Left ventricle myocardium inferior (tissue), 1 donor: ENCODE results near the gene PHACTR3. TPM values are rescaled to one million over a fixed set of nuclear protein-coding genes. Genes with fewer than 3 reads are reported as not detected.

Experiments used
- DNase-seq: peaks from one replicate; pipeline ENCODE4 v3.0.0-alpha.2; 2020
- H3K27ac ChIP-seq: fragments of 200-600 bp; replicated peaks from 2 replicates; pipeline ENCODE4 v1.8.0; 2021
- H3K27me3 ChIP-seq: fragments of 200-600 bp; 2 replicates; pipeline ENCODE4 v1.8.0; 2021; ENCODE audit warnings: low read depth
- H3K36me3 ChIP-seq: fragments of 200-600 bp; 2 replicates; pipeline ENCODE4 v1.8.0; 2021
- H3K4me1 ChIP-seq: fragments of 200-600 bp; 2 replicates; pipeline ENCODE4 v1.8.0; 2021
- H3K4me3 ChIP-seq: fragments of 200-600 bp; 2 replicates; pipeline ENCODE4 v1.8.0; 2021; ENCODE audit warnings: mild to moderate bottlenecking, moderate library complexity
- H3K9me3 ChIP-seq: fragments of 200-600 bp; replicated peaks from 2 replicates; pipeline ENCODE4 v1.8.0; 2021
- CTCF ChIP-seq: fragments of 200-600 bp; IDR thresholded peaks from 2 replicates; pipeline ENCODE4 v1.8.0; 2021; ENCODE audit warnings: antibody characterized with exemption, mild to moderate bottlenecking, borderline replicate concordance
- intact Hi-C: fragments of 100-400 bp; cut with micrococcal nuclease; formaldehyde crosslinking; loops from one replicate; pipeline ENCODE4 v1.11.0; 2022
- total RNA-seq: library from RNA; stranded (reverse); fragmentation: NEBNext Ultra II Directional; extraction: Animal tissue kit (Norgen Biotek cat#: 25700); gene quantifications from one replicate; pipeline ENCODE4 v1.2.1, GENCODE V29; 2021
- donor health status: DM: no; HTN: yes; CAD: no; lungs with severe emphysema.

PHACTR3 gene
- total RNA-seq, 1 donor from 2014 or later, result 4.3 TPM

- no peaks in the 10 kb centered on the region for H3K36me3 ChIP-seq
- DNase-seq, result no peak
- no peak overlapping the region for H3K27ac ChIP-seq
- intact Hi-C loops, result no loop called here
- no peak for TF ChIP-seq CTCF
- H3K27me3 ChIP-seq, result peaks cover 36% of the 10 kb centered on the region
- H3K4me1 ChIP-seq, result peaks cover 37% of the 10 kb centered on the region
- H3K9me3 ChIP-seq, result no peaks in the 10 kb centered on the region
- no peak overlapping the region for H3K4me3 ChIP-seq
Measured at GRCh38 chr20:59747671-59748515, 143.6 kb downstream of the PHACTR3 start.

GRCh38 chr20:59748619-59749191, 144.4 kb downstream of the PHACTR3 start:
- DNase-seq, result no peak
- Histone ChIP-seq H3K9me3 (no peaks in the 10 kb centered on the region), H3K27me3 (peaks cover 39% of the 10 kb centered on the region), H3K4me3 (no peak overlapping the region), H3K36me3 (no peaks in the 10 kb centered on the region), H3K4me1 (peaks cover 46% of the 10 kb centered on the region), H3K27ac (peak overlapping the region; percentile 31)
- intact Hi-C loops, result no loop called here
- no peak for TF ChIP-seq CTCF

- Histone ChIP-seq H3K4me3 (no peak overlapping the region), H3K36me3 (no peaks in the 10 kb centered on the region), H3K9me3 (no peaks in the 10 kb centered on the region), H3K27me3 (peaks cover 40% of the 10 kb centered on the region), H3K4me1 (peaks cover 49% of the 10 kb centered on the region), H3K27ac (peak overlapping the region; percentile 31)
- no peak for DNase-seq
- intact Hi-C loops, result no loop called here
- TF ChIP-seq CTCF, result no peak
Measured at GRCh38 chr20:59749301-59749700, 145.0 kb downstream of the PHACTR3 start.

GRCh38 chr20:59750209-59750840, 146.0 kb downstream of the PHACTR3 start:
- no peak for DNase-seq
- Histone ChIP-seq H3K36me3 (no peaks in the 10 kb centered on the region), H3K27ac (no peak overlapping the region), H3K4me1 (peaks cover 49% of the 10 kb centered on the region), H3K4me3 (no peak overlapping the region), H3K9me3 (no peaks in the 10 kb centered on the region), H3K27me3 (peaks cover 46% of the 10 kb centered on the region)
- intact Hi-C loops, result loop anchor here (10.0 kb wide), 1 partner anchor 156 kb away; no protein-coding TSS in a partner anchor
- no peak for TF ChIP-seq CTCF

- Histone ChIP-seq H3K27ac (peak overlapping the region; percentile 87), H3K4me1 (peaks cover 49% of the 10 kb centered on the region), H3K27me3 (peaks cover 46% of the 10 kb centered on the region), H3K9me3 (no peaks in the 10 kb centered on the region), H3K4me3 (no peak overlapping the region), H3K36me3 (no peaks in the 10 kb centered on the region)
- intact Hi-C loops, result loop anchor here (10.0 kb wide), 1 partner anchor 156 kb away; no protein-coding TSS in a partner anchor
- DNase-seq, result peak; percentile 68
- TF ChIP-seq CTCF, result peak; percentile 80
Measured at GRCh38 chr20:59751075-59751711, 146.9 kb downstream of the PHACTR3 start.
